Common myeloid progenitor, CD34-positive (primary cell): ENCODE data around the gene SIRPB2.

Source experiments
- CTCF ChIA-PET: fragments of 350-600 bp; sonication (Branson Sonifier 250); formaldehyde crosslinking; loops from one replicate; lab custom pipeline; 2021; ENCODE audit warnings: antibody characterized with exemption; lab: Charles Lee
- POLR2A ChIA-PET: fragments of 350-600 bp; sonication (Branson Sonifier 250); formaldehyde crosslinking; loops from one replicate; lab custom pipeline; 2021; ENCODE audit warnings: antibody characterized with exemption; lab: Charles Lee
- DNase-seq, 3 donors: peaks; one replicate each; pipeline versions ENCODE4 v3.0.0 to v3.0.0-alpha.2; 2013
- H3K27ac ChIP-seq, 2 experiments: 1 replicate in 1 of 2; 2 replicates in 1 of 2; pipeline ENCODE4 v1.7.0; 2013; ENCODE audit warnings: inconsistent platforms in 2 of 2, low read length in 2 of 2, mild to moderate bottlenecking in 2 of 2, low read depth in 1 of 2, moderate library complexity in 1 of 2; ENCODE audit not compliant: severe bottlenecking in 2 of 2, insufficient read depth in 1 of 2, poor library complexity in 1 of 2
- H3K27me3 ChIP-seq, 5 experiments: replicated peaks in 2 of 5; 1 replicate in 3 of 5; 2 replicates in 2 of 5; pipeline versions ENCODE4 v1.6.1 to v1.7.0; 2013; ENCODE audit warnings: low read length in 4 of 5, mild to moderate bottlenecking in 2 of 5, moderate library complexity in 2 of 5, inconsistent platforms in 1 of 5; ENCODE audit not compliant: insufficient read depth in 5 of 5, control insufficient read depth in 4 of 5
- H3K36me3 ChIP-seq, 4 experiments: 1 replicate in 2 of 4; 2 replicates in 2 of 4; pipeline versions ENCODE4 v1.6.1 to v1.7.0; 2013; ENCODE audit warnings: low read length in 3 of 4, control low read depth in 1 of 4, mild to moderate bottlenecking in 1 of 4; ENCODE audit not compliant: control insufficient read depth in 4 of 4, insufficient read depth in 4 of 4
- H3K4me1 ChIP-seq, 4 experiments: 1 replicate in 3 of 4; 2 replicates in 1 of 4; pipeline versions ENCODE4 v1.6.1 to v1.7.1; 2013; ENCODE audit warnings: low read length in 3 of 4, mild to moderate bottlenecking in 3 of 4, control low read depth in 1 of 4, inconsistent platforms in 1 of 4, moderate library complexity in 1 of 4; ENCODE audit not compliant: control insufficient read depth in 4 of 4, insufficient read depth in 4 of 4; ENCODE audit errors: control extremely low read depth in 1 of 4
- H3K4me3 ChIP-seq, 7 experiments: 1 replicate in 4 of 7; 2 replicates in 3 of 7; pipeline versions ENCODE4 v1.5.1 to v1.7.0; 2013; ENCODE audit warnings: mild to moderate bottlenecking in 7 of 7, low read length in 6 of 7, moderate library complexity in 6 of 7, inconsistent platforms in 2 of 7, low read depth in 2 of 7, control low read depth in 1 of 7; ENCODE audit not compliant: insufficient read depth in 4 of 7, control insufficient read depth in 1 of 7; ENCODE audit errors: extremely low read depth in 1 of 7
- H3K9me3 ChIP-seq, 5 experiments: 1 replicate in 4 of 5; 2 replicates in 1 of 5; pipeline versions ENCODE4 v1.6.1 to v1.7.1; 2013; ENCODE audit warnings: low read length in 4 of 5, mild to moderate bottlenecking in 2 of 5, inconsistent platforms in 1 of 5, low read depth in 1 of 5, moderate library complexity in 1 of 5; ENCODE audit not compliant: control insufficient read depth in 4 of 5, insufficient read depth in 2 of 5; ENCODE audit errors: control extremely low read depth in 1 of 5
- WGBS: methylation state at CpG from one replicate; pipeline ENCODE4 v1.1.5; 2013; ENCODE audit not compliant: insufficient coverage; 5-methylcytosine and 5-hydroxymethylcytosine counted together

Gene SIRPB2

GRCh38 chr20:1484438-1485116 lies 6.6 kb downstream of the SIRPB2 start:
- ChIA-PET POLR2A (interaction anchor here (0.6 kb wide), 1 partner anchor 677 kb away, joined by 3 read pairs; no protein-coding TSS in a partner anchor), CTCF (interaction anchor here (1.5 to 2.4 kb wide), 4 partner anchors 9 to 19 kb away, joined by 3 to 8 read pairs (median 6); no protein-coding TSS in a partner anchor)
- H3K9me3 ChIP-seq, result no peaks in the 10 kb centered on the region
- no peak overlapping the region for H3K27ac ChIP-seq
- peaks cover 5 to 20% (median 11%) of the 10 kb centered on the region in 4 experiments for H3K4me1 ChIP-seq
- WGBS, result 92% methylated on average over 2 of the region's 5 CpGs
- H3K27me3 ChIP-seq, result no peaks in the 10 kb centered on the region
- H3K36me3 ChIP-seq, result no peaks in the 10 kb centered on the region
- peak in 1 of 3 donors; percentile 38 for DNase-seq
- H3K4me3 ChIP-seq, result no peak overlapping the region

GRCh38 chr20:1479831-1480595 lies 11.2 kb downstream of the SIRPB2 start:
- no peaks in the 10 kb centered on the region for H3K36me3 ChIP-seq
- no peaks in the 10 kb centered on the region for H3K9me3 ChIP-seq
- peaks cover 3 to 16% (median 6%) of the 10 kb centered on the region in 4 experiments for H3K4me1 ChIP-seq
- DNase-seq, result peak in 1 of 3 donors; percentile 35
- ChIA-PET CTCF (interaction anchor here (1.2 to 5.3 kb wide), 2 partner anchors 9 to 24 kb away, joined by 4 to 22 read pairs; no protein-coding TSS in a partner anchor), POLR2A (no interaction called here)
- no peak overlapping the region for H3K27ac ChIP-seq
- no peak overlapping the region for H3K4me3 ChIP-seq
- no peaks in the 10 kb centered on the region for H3K27me3 ChIP-seq
- 81% methylated on average over 7 of the region's 9 CpGs for WGBS

- no peak overlapping the region for H3K27ac ChIP-seq
- no peak for DNase-seq
- no peak overlapping the region for H3K4me3 ChIP-seq
- POLR2A ChIA-PET, result no interaction called here
- WGBS, result 98% methylated on average over 4 of the region's 4 CpGs
- no peaks in the 10 kb centered on the region for H3K9me3 ChIP-seq
- CTCF ChIA-PET, result interaction anchor here (1.6 to 5.3 kb wide), 2 partner anchors 8 to 25 kb away, joined by 3 to 22 read pairs; no protein-coding TSS in a partner anchor
- no peaks in the 10 kb centered on the region for H3K27me3 ChIP-seq
- H3K36me3 ChIP-seq, result no peaks in the 10 kb centered on the region
- peaks cover 0 to 12% (median 6%) of the 10 kb centered on the region in 4 experiments for H3K4me1 ChIP-seq
Measured at GRCh38 chr20:1478566-1478965, 12.7 kb downstream of the SIRPB2 start.

GRCh38 chr20:1477896-1478490 lies 13.2 kb downstream of the SIRPB2 start:
- Histone ChIP-seq H3K27me3 (no peaks in the 10 kb centered on the region), H3K4me1 (peaks cover 0 to 18% (median 10%) of the 10 kb centered on the region in 4 experiments), H3K36me3 (no peaks in the 10 kb centered on the region), H3K27ac (no peak overlapping the region), H3K9me3 (no peaks in the 10 kb centered on the region), H3K4me3 (no peak overlapping the region)
- CTCF ChIA-PET, result interaction anchor here (1.4 to 5.3 kb wide), 5 partner anchors 8 to 26 kb away, joined by 3 to 22 read pairs (median 10); partner anchors contain the start of gene NSFL1C
- 100% methylated on average over 7 of the region's 7 CpGs for WGBS
- POLR2A ChIA-PET, result interaction anchor here (0.6 kb wide), 1 partner anchor 1208 kb away, joined by 3 read pairs; no protein-coding TSS in a partner anchor
- no peak for DNase-seq

- Histone ChIP-seq H3K4me3 (no peak overlapping the region), H3K27ac (no peak overlapping the region), H3K9me3 (no peaks in the 10 kb centered on the region), H3K4me1 (peaks cover 4 to 28% (median 15%) of the 10 kb centered on the region in 4 experiments), H3K27me3 (no peaks in the 10 kb centered on the region), H3K36me3 (no peaks in the 10 kb centered on the region)
- peak in 2 of 3 donors; percentile 43 to 51 for DNase-seq
- POLR2A ChIA-PET, result interaction anchor here (1.1 kb wide), 1 partner anchor 29 kb away, joined by 3 read pairs; no protein-coding TSS in a partner anchor
- CTCF ChIA-PET, result interaction anchor here (0.9 to 7.3 kb wide), 6 partner anchors 11 to 31 kb away, joined by 3 to 115 read pairs (median 7); no protein-coding TSS in a partner anchor
- 100% methylated on average over 2 of the region's 4 CpGs for WGBS
Measured at GRCh38 chr20:1474817-1475603, 16.2 kb downstream of the SIRPB2 start.

- Histone ChIP-seq H3K4me1 (peaks cover 4 to 27% (median 16%) of the 10 kb centered on the region in 4 experiments), H3K27ac (no peak overlapping the region), H3K36me3 (no peaks in the 10 kb centered on the region), H3K4me3 (no peak overlapping the region), H3K9me3 (no peaks in the 10 kb centered on the region), H3K27me3 (no peaks in the 10 kb centered on the region)
- ChIA-PET POLR2A (interaction anchor here (1.1 kb wide), 1 partner anchor 30 kb away, joined by 3 read pairs; no protein-coding TSS in a partner anchor), CTCF (interaction anchor here (0.7 to 7.3 kb wide), 6 partner anchors 21 to 102 kb away, joined by 3 to 115 read pairs (median 4); no protein-coding TSS in a partner anchor)
- DNase-seq, result no peak
- WGBS, result 99% methylated on average over 7 of the region's 8 CpGs
Measured at GRCh38 chr20:1474325-1474724, 16.9 kb downstream of the SIRPB2 start.
